ENCODE data around the gene ITGA4. TPM values are rescaled to one million over a fixed set of nuclear protein-coding genes. Genes with fewer than 3 reads are reported as not detected.

The ITGA4 gene
- total RNA-seq, 1 donor from 2014 or later = 106 TPM

DNA sequence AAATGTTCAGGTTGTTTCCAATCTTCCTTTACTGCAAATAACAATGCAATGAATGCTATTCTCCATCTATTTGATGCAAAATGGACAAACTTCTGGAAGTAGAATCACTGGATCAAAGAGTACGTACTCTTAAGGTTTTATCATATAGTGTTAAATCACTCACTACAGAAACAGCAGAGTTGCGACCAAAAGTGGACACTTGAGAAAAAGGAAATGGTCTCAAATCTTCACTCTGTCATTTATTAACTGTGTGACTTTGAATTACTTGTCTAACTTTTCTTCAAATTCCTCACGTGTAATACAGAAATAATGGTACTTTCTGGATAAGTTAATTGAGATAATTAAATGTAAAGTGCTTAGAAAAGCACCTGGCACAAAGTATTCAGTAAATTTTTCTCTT is 121.6 kb downstream of the ITGA4 start:
- no peak for DNase-seq
- intact Hi-C loops (cut with micrococcal nuclease) = no loop called here
- Mint-ChIP-seq H3K27ac (no peak overlapping the region), H3K27me3 (peaks cover 10% of the 10 kb centered on the region), H3K4me1 (peaks cover 2% of the 10 kb centered on the region), H3K9me3 (no peaks in the 10 kb centered on the region), H3K4me3 (no peak overlapping the region), H3K36me3 (ENCODE audit: low read depth) (no peaks in the 10 kb centered on the region)

DNA sequence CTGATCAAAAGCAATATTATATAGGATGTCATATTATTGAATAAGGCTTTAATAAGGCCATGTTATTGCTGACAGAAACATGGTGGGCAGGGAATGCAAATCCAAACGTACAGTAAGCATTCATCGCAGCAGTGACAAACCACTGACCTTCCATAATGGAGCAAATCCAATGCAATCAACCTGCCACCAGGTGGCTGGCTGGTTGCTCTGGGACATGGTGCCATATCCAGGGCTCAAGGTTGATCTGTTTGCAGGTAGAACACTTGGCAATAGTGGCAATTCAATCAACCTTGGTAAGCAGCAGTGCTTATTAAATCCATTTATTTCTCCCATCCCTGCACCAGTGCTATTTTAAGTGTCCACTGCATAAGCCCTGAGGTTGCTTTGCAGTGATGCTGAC is 124.3 kb downstream of the ITGA4 start:
- H3K27ac Mint-ChIP-seq = no peak overlapping the region
- no peaks in the 10 kb centered on the region for H3K36me3 Mint-ChIP-seq (ENCODE audit: low read depth)
- peaks cover 12% of the 10 kb centered on the region for H3K27me3 Mint-ChIP-seq
- intact Hi-C loops (cut with micrococcal nuclease) = no loop called here
- H3K9me3 Mint-ChIP-seq = no peaks in the 10 kb centered on the region
- H3K4me1 Mint-ChIP-seq = peaks cover 6% of the 10 kb centered on the region
- DNase-seq = no peak
- H3K4me3 Mint-ChIP-seq = no peak overlapping the region

DNA sequence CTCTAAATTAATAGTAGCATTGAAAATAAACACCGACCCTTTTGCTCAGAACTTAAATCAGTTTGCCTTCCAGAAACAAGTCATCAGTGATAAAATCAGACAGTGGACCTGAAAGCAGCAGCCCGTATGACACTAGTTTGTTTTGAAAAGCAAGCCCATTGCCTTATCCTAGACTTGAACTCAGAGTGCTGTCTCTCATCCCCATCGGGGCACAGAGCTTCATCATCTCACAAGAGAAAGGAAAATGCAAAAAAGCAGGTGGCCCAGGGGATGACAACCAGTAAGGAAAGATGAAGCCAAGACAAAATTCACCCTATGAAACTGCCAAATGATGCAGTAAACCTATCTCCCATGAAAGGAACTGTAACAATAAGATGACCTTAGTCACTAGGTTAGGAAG is 128.5 kb downstream of the ITGA4 start:
- Mint-ChIP-seq H3K4me1 (peaks cover 10% of the 10 kb centered on the region), H3K27me3 (peaks cover 28% of the 10 kb centered on the region), H3K9me3 (no peaks in the 10 kb centered on the region), H3K27ac (no peak overlapping the region), H3K4me3 (no peak overlapping the region), H3K36me3 (ENCODE audit: low read depth) (no peaks in the 10 kb centered on the region)
- DNase-seq = no peak
- intact Hi-C loops (cut with micrococcal nuclease) = no loop called here

Other genes with a start within 250 kb of the ITGA4 start
- 0.14 TPM in 1 of 2 replicates, not detected in the other for gene CERKL, start 199.7 kb downstream of the ITGA4 start, total RNA-seq
- gene NEUROD1, start 223.1 kb downstream of the ITGA4 start, total RNA-seq = not detected in 2 replicates

Measured in activated CD4-positive, alpha-beta T cell treated with anti-CD3 and anti-CD28 coated beads, Interleukin-2, amount 10 ng/mL, durations not matched to agents 24 days and 14 days (primary cell).